Body of pancreas (tissue), 4 donors: ENCODE measurements around the gene CDH4. TPM values are rescaled to one million over a fixed set of nuclear protein-coding genes. Genes with fewer than 3 reads are reported as not detected.

Source experiments
- ATAC-seq: fragments of 150-250 bp; one replicate; pipeline ENCODE4 v1.9.1; 2016
- DNase-seq, 4 donors: peaks; one replicate each; pipeline ENCODE4 v3.0.0-alpha.2; 2019
- H3K27ac ChIP-seq, 4 donors: fragments of 200-600 bp; sonication (generic); 1 replicate in 3 of 4; 2 replicates in 1 of 4; pipeline versions ENCODE4 v1.5.1 to v1.6.1; 2016 to 2019; ENCODE audit warnings: mild to moderate bottlenecking in 1 of 4, mixed read lengths in 1 of 4, moderate library complexity in 1 of 4
- H3K27me3 ChIP-seq, 2 donors: fragments of 200-600 bp; sonication (generic); one replicate each; pipeline ENCODE4 v1.6.0; 2016; ENCODE audit warnings: mild to moderate bottlenecking in 1 of 2
- H3K36me3 ChIP-seq, 2 donors: fragments of 200-600 bp; sonication (generic); replicated peaks in 1 of 2; 2 replicates each; pipeline ENCODE4 v1.5.1; 2016; ENCODE audit warnings: low read depth in 2 of 2; ENCODE audit not compliant: insufficient read depth in 1 of 2
- H3K4me1 ChIP-seq: fragments of 200-600 bp; sonication (generic); one replicate; pipeline ENCODE4 v1.6.0; 2016
- H3K4me3 ChIP-seq, 2 donors: fragments of 200-600 bp; sonication (generic); 1 replicate in 1 of 2; 2 replicates in 1 of 2; pipeline ENCODE4 v1.5.1; 2016 to 2019
- H3K9me3 ChIP-seq, 3 donors: fragments of 200-600 bp; sonication (generic); 1 replicate in 2 of 3; 2 replicates in 1 of 3; pipeline ENCODE4 v1.5.1; 2016
- POLR2A ChIP-seq, 3 donors: fragments of 450-650 bp; IDR thresholded peaks; one replicate each; pipeline ENCODE4 v1.6.1; 2016; ENCODE audit warnings: antibody characterized with exemption in 3 of 3, mild to moderate bottlenecking in 2 of 3
- WGBS, 2 donors: methylation state at CpG; one replicate each; pipeline ENCODE4 v1.1.5; 2017; 5-methylcytosine and 5-hydroxymethylcytosine counted together
- intact Hi-C: fragments of 100-400 bp; cut with DNase I; formaldehyde crosslinking; loops from one replicate; pipeline ENCODE4 v1.15.1; 2023
- total RNA-seq, 2 donors: library from RNA; depleted of rRNA; stranded (reverse); fragments of >200 nt; gene quantifications; one replicate each; pipeline ENCODE4 v1.1.0, GENCODE V29; 2016
- TF ChIP-seq, protein P1 (sequence below), 7 experiments: fragments of 450-650 bp in 4 of 7; fragments of 200-600 bp in 3 of 7; sonication (generic) in 3 of 7; IDR thresholded peaks; one replicate each; pipeline ENCODE4 v1.5.1; 2016 to 2019; ENCODE audit warnings: antibody characterized with exemption in 7 of 7

The CDH4 gene
- total RNA-seq, 2 donors from 2014 or later = 0.33 to 0.52 TPM

DNA sequence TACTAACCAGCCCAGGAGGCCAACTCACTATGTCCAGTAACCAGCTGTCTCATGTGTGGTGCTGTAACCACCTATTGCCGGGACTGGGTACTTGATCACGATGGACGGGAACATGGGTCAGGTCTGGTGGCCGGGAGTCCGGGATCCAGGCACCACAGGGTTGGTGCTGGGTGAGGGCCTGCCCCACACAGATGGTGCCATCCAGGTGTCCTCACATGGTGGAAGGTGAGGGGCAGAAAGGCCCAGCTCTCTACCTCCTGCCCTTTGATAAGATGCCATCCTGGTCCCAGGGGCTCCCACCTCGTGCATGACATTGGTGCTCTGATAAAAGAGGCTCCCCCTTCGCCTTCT is 697.3 kb downstream of the CDH4 start:
- WGBS, 2 donors = 89 to 92% methylated on average over 2 to 7 of the region's 7 CpGs
- no peak for ATAC-seq
- no peaks in the 10 kb centered on the region for H3K9me3 ChIP-seq
- no peak for TF ChIP-seq POLR2A (IDR thresholded peaks at IDR 0.05)
- TF ChIP-seq, protein P1, sequence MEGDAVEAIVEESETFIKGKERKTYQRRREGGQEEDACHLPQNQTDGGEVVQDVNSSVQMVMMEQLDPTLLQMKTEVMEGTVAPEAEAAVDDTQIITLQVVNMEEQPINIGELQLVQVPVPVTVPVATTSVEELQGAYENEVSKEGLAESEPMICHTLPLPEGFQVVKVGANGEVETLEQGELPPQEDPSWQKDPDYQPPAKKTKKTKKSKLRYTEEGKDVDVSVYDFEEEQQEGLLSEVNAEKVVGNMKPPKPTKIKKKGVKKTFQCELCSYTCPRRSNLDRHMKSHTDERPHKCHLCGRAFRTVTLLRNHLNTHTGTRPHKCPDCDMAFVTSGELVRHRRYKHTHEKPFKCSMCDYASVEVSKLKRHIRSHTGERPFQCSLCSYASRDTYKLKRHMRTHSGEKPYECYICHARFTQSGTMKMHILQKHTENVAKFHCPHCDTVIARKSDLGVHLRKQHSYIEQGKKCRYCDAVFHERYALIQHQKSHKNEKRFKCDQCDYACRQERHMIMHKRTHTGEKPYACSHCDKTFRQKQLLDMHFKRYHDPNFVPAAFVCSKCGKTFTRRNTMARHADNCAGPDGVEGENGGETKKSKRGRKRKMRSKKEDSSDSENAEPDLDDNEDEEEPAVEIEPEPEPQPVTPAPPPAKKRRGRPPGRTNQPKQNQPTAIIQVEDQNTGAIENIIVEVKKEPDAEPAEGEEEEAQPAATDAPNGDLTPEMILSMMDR (IDR thresholded peaks at IDR 0.05) = no peak
- DNase-seq = peak in 1 of 4 donors; percentile 4
- intact Hi-C loops = no loop called here
- no peak overlapping the region for H3K27ac ChIP-seq
- H3K4me3 ChIP-seq = no peak overlapping the region
- H3K4me1 ChIP-seq = no peaks in the 10 kb centered on the region
- no peaks in the 10 kb centered on the region for H3K27me3 ChIP-seq
- no peaks in the 10 kb centered on the region for H3K36me3 ChIP-seq

DNA sequence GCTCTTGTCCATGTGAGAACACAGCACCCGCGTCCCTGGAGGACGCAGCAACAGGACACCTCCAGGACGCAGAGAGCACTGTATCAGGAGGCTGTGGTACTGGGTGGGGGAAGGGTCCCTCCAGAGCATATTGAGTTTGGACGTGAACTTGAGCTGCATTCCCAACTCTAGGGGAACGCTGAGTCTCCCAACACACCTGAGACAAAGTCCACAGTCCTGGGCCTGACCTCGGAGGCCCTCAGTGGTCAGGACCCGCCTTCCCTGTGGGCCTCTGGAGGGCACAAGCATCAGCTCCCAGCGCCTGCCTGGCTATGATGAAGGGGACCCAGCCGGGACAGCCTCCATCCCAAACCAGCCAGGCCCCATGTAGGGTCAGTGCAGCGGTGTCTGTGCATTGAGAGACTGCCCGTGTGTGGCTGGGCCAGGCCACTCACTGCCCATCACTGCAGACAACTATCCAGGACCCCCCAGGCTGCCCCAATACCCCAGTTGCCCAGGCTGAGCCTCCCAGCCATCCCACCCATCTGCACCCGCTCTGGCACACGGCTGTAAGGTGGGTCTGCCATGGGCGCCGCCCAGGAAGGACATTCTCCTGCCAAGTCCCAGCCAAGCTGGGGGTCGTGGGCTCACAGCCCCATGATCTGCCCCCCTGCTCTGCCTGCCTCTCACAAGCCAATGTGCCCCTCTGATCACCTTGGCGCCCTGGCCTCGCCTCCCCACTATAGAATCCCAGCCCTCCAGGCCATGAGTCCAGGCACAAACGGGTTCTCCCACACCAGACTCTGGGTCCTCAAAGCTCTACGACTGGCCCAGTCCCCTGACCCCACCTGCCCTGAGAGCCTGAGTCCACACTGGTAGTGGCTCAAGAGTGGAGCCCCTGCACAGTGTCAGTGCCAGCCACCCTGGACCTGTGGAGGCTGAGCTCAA is 697.9 kb downstream of the CDH4 start:
- Histone ChIP-seq H3K9me3 (no peaks in the 10 kb centered on the region), H3K4me3 (no peak overlapping the region), H3K27me3 (no peaks in the 10 kb centered on the region), H3K27ac (no peak overlapping the region), H3K4me1 (no peaks in the 10 kb centered on the region), H3K36me3 (no peaks in the 10 kb centered on the region)
- peak in 1 of 4 donors; percentile 8 for DNase-seq
- intact Hi-C loops = no loop called here
- ATAC-seq = no peak
- TF ChIP-seq, protein P1 (IDR thresholded peaks at IDR 0.05) = no peak
- TF ChIP-seq POLR2A (IDR thresholded peaks at IDR 0.05) = no peak
- 78 to 85% methylated on average over 4 to 20 of the region's 21 CpGs for WGBS, 2 donors

DNA sequence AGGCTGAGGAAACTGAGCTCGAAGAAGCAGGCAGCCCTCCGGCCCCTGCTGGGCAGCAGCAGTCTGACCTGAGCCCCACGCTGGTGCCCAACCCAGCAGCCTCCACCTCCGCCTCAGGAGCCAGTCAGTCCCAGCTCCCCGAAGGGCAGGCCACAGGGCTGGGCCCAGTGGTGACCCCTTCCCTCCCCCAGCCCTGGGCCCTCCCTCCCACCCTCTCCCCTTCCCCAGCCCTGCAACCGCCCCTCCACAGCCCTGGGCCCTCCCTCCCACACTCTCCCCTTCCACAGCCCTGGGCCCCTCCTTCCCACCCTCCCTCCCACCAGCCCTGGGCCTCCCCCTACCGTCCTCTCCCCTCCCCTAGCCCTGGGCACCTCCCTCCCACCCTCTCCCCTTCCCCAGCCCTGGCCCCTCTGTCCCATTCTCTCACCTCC is 698.6 kb downstream of the CDH4 start:
- ATAC-seq = no peak
- no peaks in the 10 kb centered on the region for H3K27me3 ChIP-seq
- TF ChIP-seq POLR2A (IDR thresholded peaks at IDR 0.05) = no peak
- TF ChIP-seq, protein P1 (IDR thresholded peaks at IDR 0.05) = no peak
- no peak overlapping the region for H3K27ac ChIP-seq
- no peaks in the 10 kb centered on the region for H3K36me3 ChIP-seq
- no peaks in the 10 kb centered on the region for H3K9me3 ChIP-seq
- H3K4me3 ChIP-seq = no peak overlapping the region
- peak in 1 of 4 donors; percentile 7 for DNase-seq
- 71 to 79% methylated on average over 4 to 7 of the region's 7 CpGs for WGBS, 2 donors
- peaks cover 7% of the 10 kb centered on the region for H3K4me1 ChIP-seq
- intact Hi-C loops = no loop called here

DNA sequence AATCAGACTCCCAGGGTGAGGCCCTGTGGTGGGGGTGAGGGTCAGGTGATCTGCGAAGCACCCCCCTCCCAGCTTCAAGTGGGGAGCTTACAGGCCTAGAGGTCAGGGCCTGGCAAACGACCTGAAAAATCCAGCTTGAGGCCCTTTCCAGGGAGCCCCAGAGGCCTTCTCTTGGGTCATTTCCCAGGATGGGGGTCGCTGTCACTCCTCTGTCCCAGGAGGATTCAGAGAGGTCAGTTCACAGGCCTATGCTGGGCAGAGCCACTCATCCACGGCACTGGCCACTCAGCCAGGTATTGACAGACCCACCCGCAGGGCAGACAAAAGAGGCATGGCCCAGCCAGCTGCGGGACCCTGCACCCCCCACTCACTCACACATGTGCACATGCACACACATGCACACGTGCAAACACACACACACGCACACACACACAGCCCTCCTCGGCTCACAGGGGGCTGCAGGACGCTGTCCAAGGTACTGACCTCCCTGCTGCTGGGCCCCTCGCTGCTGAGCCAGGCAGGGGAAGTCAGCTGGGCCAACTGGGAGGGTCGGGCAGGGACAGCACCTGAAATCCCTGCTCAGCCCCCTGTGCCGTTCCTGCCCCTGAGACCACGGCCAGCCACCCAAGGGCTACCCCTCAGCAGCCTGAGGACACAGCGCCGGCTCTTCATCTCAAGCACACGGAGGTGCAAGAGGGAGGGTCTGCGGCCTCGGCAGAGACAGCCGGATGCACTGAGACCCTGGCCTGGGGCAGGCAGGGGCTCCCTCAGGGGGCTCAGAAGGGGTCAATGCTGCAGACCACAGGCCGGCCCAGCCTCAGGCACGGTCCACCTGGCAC is 699.9 kb downstream of the CDH4 start:
- Histone ChIP-seq H3K27me3 (no peaks in the 10 kb centered on the region), H3K4me3 (no peak overlapping the region), H3K9me3 (no peaks in the 10 kb centered on the region), H3K27ac (no peak overlapping the region), H3K36me3 (no peaks in the 10 kb centered on the region), H3K4me1 (peaks cover 19% of the 10 kb centered on the region)
- WGBS, 2 donors = 53% methylated on average over 22 of the region's 22 CpGs; no CpG with 5 or more reads in 1 of the 2 donors
- no peak for TF ChIP-seq POLR2A (IDR thresholded peaks at IDR 0.05)
- TF ChIP-seq, protein P1 (IDR thresholded peaks at IDR 0.05) = no peak
- intact Hi-C loops = no loop called here
- DNase-seq (peak in 1 of 4 donors; percentile 6), ATAC-seq (no peak)
